ENCODE data around the gene CSN2.
"Not testable (repeated sequence)": the region's sequence is repeated elsewhere in the genome, so short reads cannot be mapped to it uniquely, and the experiment has no call there.

CSN2 gene

DNA sequence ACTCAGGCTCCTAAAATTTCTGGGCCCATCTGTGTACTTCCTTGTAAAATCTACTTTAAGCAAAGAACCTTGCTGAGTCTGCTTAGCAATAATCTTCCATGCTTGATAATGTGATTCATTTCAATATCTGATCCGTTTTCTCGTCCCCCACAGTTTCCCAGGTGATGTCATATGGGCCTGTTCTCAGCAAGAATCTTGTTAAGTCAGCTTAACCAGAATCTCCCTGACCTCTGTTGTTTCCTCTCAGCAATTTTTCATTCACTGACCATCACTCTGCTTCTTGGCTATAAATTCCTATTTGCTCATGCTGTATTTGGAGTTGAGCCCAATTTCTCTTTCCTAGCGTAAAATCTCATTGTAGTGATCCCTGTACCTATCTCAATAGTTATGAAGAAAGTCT, 13.9 kb downstream of the CSN2 start:
- no peak overlapping the region for H3K27ac ChIP-seq (ENCODE audit: insufficient read depth in 1 of 2, low read depth in 1 of 2, low read length in 2 of 2, poor library complexity in 1 of 2, severe bottlenecking in 2 of 2)
- no peaks in the 10 kb centered on the region for H3K9me3 ChIP-seq (ENCODE audit: control extremely low read depth in 1 of 5, control insufficient read depth in 4 of 5, insufficient read depth in 2 of 5, low read depth in 1 of 5, low read length in 4 of 5)
- ChIA-PET POLR2A (no interaction called here), CTCF (interaction anchor here (1.0 kb wide), 1 partner anchor 8 kb away, joined by 3 read pairs; no protein-coding TSS in a partner anchor)
- H3K4me1 ChIP-seq (ENCODE audit: control extremely low read depth in 1 of 4, control insufficient read depth in 4 of 4, insufficient read depth in 4 of 4, low read length in 3 of 4): no peaks in the 10 kb centered on the region
- WGBS (ENCODE audit: insufficient coverage): 97% methylated on average over 2 of the region's 3 CpGs
- no peaks in the 10 kb centered on the region for H3K27me3 ChIP-seq (replicated peaks in 2 of 5; ENCODE audit: control insufficient read depth in 4 of 5, insufficient read depth in 5 of 5, low read length in 4 of 5)
- no peak overlapping the region for H3K4me3 ChIP-seq (ENCODE audit: control insufficient read depth in 1 of 7, extremely low read depth in 1 of 7, insufficient read depth in 4 of 7, low read depth in 2 of 7, low read length in 6 of 7)
- H3K36me3 ChIP-seq (ENCODE audit: control insufficient read depth in 4 of 4, insufficient read depth in 4 of 4, low read length in 3 of 4): no peaks in the 10 kb centered on the region
- no peak for DNase-seq

DNA sequence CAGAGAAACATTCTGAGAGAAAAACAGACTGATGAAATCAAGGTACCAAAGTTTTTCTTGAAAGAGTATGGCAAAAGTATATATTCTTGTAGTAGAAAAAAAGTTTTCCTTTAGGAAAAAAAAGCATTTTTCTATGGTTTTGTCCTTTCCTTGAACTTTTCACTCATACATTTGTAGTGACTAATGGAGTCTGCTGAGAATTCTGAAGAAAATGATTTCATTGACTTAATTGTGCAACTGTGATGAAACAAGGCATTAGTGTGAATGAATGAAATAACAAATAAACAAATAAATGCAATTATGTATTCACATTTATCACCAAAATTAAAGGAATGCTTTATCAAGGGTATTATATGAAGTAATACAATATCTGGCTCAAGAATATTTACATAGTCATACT, 29.0 kb downstream of the CSN2 start:
- Histone ChIP-seq H3K9me3 (ENCODE audit: control extremely low read depth in 1 of 5, control insufficient read depth in 4 of 5, insufficient read depth in 2 of 5, low read depth in 1 of 5, low read length in 4 of 5) (no peaks in the 10 kb centered on the region), H3K27me3 (replicated peaks in 2 of 5; ENCODE audit: control insufficient read depth in 4 of 5, insufficient read depth in 5 of 5, low read length in 4 of 5) (no peaks in the 10 kb centered on the region), H3K36me3 (ENCODE audit: control insufficient read depth in 4 of 4, insufficient read depth in 4 of 4, low read length in 3 of 4) (no peaks in the 10 kb centered on the region), H3K4me3 (ENCODE audit: control insufficient read depth in 1 of 7, extremely low read depth in 1 of 7, insufficient read depth in 4 of 7, low read depth in 2 of 7, low read length in 6 of 7) (no peak overlapping the region), H3K27ac (ENCODE audit: insufficient read depth in 1 of 2, low read depth in 1 of 2, low read length in 2 of 2, poor library complexity in 1 of 2, severe bottlenecking in 2 of 2) (no peak overlapping the region), H3K4me1 (ENCODE audit: control extremely low read depth in 1 of 4, control insufficient read depth in 4 of 4, insufficient read depth in 4 of 4, low read length in 3 of 4) (no peaks in the 10 kb centered on the region)
- ChIA-PET CTCF (no interaction called here), POLR2A (no interaction called here)
- DNase-seq: no peak

DNA sequence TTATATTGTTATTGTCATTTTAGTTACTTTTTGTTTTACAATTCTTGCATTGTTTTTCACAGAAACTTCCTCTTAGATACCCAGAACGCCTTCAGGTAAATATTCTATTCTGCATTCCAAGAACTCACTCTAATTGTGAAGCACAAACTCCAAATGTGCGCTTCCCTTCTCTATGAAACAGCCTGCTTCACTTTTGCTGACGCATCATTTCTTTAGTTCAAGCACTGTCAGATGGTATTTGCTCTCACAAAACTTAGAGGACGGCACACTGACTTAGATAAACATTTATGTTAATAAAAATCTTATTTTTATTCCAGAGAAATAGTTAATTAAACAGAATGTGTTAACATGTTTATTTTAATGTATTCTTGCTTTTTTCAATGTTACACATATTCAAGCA, 31.4 kb downstream of the CSN2 start:
- no peaks in the 10 kb centered on the region for H3K9me3 ChIP-seq (ENCODE audit: control extremely low read depth in 1 of 5, control insufficient read depth in 4 of 5, insufficient read depth in 2 of 5, low read depth in 1 of 5, low read length in 4 of 5)
- no peaks in the 10 kb centered on the region for H3K4me1 ChIP-seq (ENCODE audit: control extremely low read depth in 1 of 4, control insufficient read depth in 4 of 4, insufficient read depth in 4 of 4, low read length in 3 of 4)
- no peak overlapping the region for H3K4me3 ChIP-seq (ENCODE audit: control insufficient read depth in 1 of 7, extremely low read depth in 1 of 7, insufficient read depth in 4 of 7, low read depth in 2 of 7, low read length in 6 of 7)
- 86% methylated on average over 2 of the region's 4 CpGs for WGBS (ENCODE audit: insufficient coverage)
- ChIA-PET CTCF (no interaction called here), POLR2A (no interaction called here)
- no peak for DNase-seq
- H3K27ac ChIP-seq (ENCODE audit: insufficient read depth in 1 of 2, low read depth in 1 of 2, low read length in 2 of 2, poor library complexity in 1 of 2, severe bottlenecking in 2 of 2): no peak overlapping the region
- H3K27me3 ChIP-seq (replicated peaks in 2 of 5; ENCODE audit: control insufficient read depth in 4 of 5, insufficient read depth in 5 of 5, low read length in 4 of 5): no peaks in the 10 kb centered on the region
- no peaks in the 10 kb centered on the region for H3K36me3 ChIP-seq (ENCODE audit: control insufficient read depth in 4 of 4, insufficient read depth in 4 of 4, low read length in 3 of 4)

DNA sequence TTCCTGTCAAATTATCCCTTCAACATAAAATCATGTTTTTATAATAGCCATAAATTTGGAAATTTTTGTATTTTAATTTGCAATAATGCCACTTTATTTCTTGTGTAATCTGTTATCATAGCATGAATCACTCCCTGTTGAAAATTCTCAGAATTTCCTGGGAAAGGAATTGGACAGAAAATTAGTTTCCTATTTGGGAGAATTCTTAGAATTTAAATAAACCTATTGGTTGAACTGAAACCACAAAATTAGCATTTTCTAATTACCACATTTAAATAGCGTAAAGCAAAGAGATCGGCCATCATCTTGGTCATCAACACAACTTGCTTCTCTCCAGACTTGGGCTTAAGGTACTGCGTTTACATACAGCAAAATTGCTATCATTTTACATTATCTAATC, 34.8 kb downstream of the CSN2 start, which contains the start of gene CSN1S1:
Gene CSN1S1, plus strand, starts transcription at position 301 of the 400 bp plus-strand sequence. CDS start 1,488 bp downstream, outside the sequence.
- no peak within 1 kb of the TSS for H3K4me3 ChIP-seq (ENCODE audit: control insufficient read depth in 1 of 7, extremely low read depth in 1 of 7, insufficient read depth in 4 of 7, low read depth in 2 of 7, low read length in 6 of 7)
- H3K27me3 ChIP-seq (replicated peaks in 2 of 5; ENCODE audit: control insufficient read depth in 4 of 5, insufficient read depth in 5 of 5, low read length in 4 of 5): no peaks in the 10 kb centered on the region
- H3K27ac ChIP-seq (ENCODE audit: insufficient read depth in 1 of 2, low read depth in 1 of 2, low read length in 2 of 2, poor library complexity in 1 of 2, severe bottlenecking in 2 of 2): no peak within 1 kb of the TSS
- no peaks in the 10 kb centered on the region for H3K36me3 ChIP-seq (ENCODE audit: control insufficient read depth in 4 of 4, insufficient read depth in 4 of 4, low read length in 3 of 4)
- WGBS (ENCODE audit: insufficient coverage): 100% methylated on average over 1 of the region's 3 CpGs
- DNase-seq: no peak
- CTCF ChIA-PET: no interaction called here
- H3K4me1 ChIP-seq (ENCODE audit: control extremely low read depth in 1 of 4, control insufficient read depth in 4 of 4, insufficient read depth in 4 of 4, low read length in 3 of 4): no peaks in the 10 kb centered on the region
- POLR2A ChIA-PET: no interaction called here
- no peaks in the 10 kb centered on the region for H3K9me3 ChIP-seq (ENCODE audit: control extremely low read depth in 1 of 5, control insufficient read depth in 4 of 5, insufficient read depth in 2 of 5, low read depth in 1 of 5, low read length in 4 of 5)

DNA sequence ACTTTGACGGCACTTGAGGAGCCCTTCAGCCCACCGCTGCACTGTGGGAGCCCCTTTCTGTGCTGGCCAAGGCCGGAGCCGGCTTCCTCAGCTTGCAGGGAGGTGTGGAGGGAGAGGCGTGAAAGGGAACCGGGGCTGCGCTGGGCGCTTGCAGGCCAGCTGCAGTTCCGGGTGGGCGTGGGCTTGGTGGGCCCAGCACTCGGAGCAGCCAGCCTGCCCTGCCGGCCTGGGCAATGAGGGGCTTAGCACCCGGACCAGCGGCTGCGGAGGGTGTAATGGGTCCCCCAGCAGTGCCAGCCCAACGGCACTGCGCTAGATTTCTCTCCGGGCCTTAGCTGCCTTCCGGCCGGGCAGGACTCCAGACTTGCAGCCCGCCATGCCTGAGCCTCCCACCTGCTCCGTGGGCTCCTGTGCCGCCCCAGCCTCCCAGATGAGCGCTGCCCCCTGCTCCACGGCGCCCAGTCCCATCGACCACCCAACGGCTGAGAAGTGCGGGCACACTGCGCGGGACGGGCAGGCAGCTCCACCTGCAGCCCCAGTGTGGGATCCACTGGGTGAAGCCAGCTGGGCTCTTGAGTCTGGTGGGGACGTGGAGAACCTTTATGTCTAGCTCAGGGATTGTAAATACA, 41.6 kb downstream of the CSN2 start:
- POLR2A ChIA-PET: interaction anchor here (0.6 kb wide), 1 partner anchor 784 kb away, joined by 4 read pairs; no protein-coding TSS in a partner anchor
- H3K4me3 ChIP-seq (ENCODE audit: control insufficient read depth in 1 of 7, extremely low read depth in 1 of 7, insufficient read depth in 4 of 7, low read depth in 2 of 7, low read length in 6 of 7); CTCF ChIA-PET; H3K4me1 ChIP-seq (ENCODE audit: control extremely low read depth in 1 of 4, control insufficient read depth in 4 of 4, insufficient read depth in 4 of 4, low read length in 3 of 4); DNase-seq; H3K36me3 ChIP-seq (ENCODE audit: control insufficient read depth in 4 of 4, insufficient read depth in 4 of 4, low read length in 3 of 4); H3K27me3 ChIP-seq (replicated peaks in 2 of 5; ENCODE audit: control insufficient read depth in 4 of 5, insufficient read depth in 5 of 5, low read length in 4 of 5); H3K27ac ChIP-seq (ENCODE audit: insufficient read depth in 1 of 2, low read depth in 1 of 2, low read length in 2 of 2, poor library complexity in 1 of 2, severe bottlenecking in 2 of 2); H3K9me3 ChIP-seq (ENCODE audit: control extremely low read depth in 1 of 5, control insufficient read depth in 4 of 5, insufficient read depth in 2 of 5, low read depth in 1 of 5, low read length in 4 of 5): not testable (repeated sequence)
- WGBS (ENCODE audit: insufficient coverage): 97% methylated on average over 32 of the region's 33 CpGs

DNA sequence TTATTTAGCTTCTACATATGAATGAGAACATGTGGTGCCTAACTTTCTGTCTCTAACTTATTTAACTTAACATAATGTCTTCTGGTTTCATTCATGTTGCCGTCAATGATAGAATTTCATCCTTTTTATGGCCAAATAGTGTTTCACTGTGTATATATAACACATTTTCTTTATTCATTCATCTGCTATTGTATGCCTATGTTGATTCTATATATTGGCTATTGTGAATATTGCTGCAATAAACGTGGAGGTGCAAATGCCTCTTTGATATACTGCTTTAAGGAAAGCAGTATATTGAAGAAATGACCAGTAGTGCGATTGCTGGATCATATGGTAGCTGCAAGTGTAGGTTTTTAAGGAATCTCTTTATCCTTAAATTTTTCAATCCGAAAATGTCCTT, 44.7 kb downstream of the CSN2 start:
- no peaks in the 10 kb centered on the region for H3K4me1 ChIP-seq (ENCODE audit: control extremely low read depth in 1 of 4, control insufficient read depth in 4 of 4, insufficient read depth in 4 of 4, low read length in 3 of 4)
- POLR2A ChIA-PET: no interaction called here
- no peak overlapping the region for H3K4me3 ChIP-seq (ENCODE audit: control insufficient read depth in 1 of 7, extremely low read depth in 1 of 7, insufficient read depth in 4 of 7, low read depth in 2 of 7, low read length in 6 of 7)
- H3K36me3 ChIP-seq (ENCODE audit: control insufficient read depth in 4 of 4, insufficient read depth in 4 of 4, low read length in 3 of 4): no peaks in the 10 kb centered on the region
- H3K27ac ChIP-seq (ENCODE audit: insufficient read depth in 1 of 2, low read depth in 1 of 2, low read length in 2 of 2, poor library complexity in 1 of 2, severe bottlenecking in 2 of 2): no peak overlapping the region
- peaks cover 0 to 2% (median 0%) of the 10 kb centered on the region in 5 experiments for H3K9me3 ChIP-seq (ENCODE audit: control extremely low read depth in 1 of 5, control insufficient read depth in 4 of 5, insufficient read depth in 2 of 5, low read depth in 1 of 5, low read length in 4 of 5)
- CTCF ChIA-PET: no interaction called here
- no peaks in the 10 kb centered on the region for H3K27me3 ChIP-seq (replicated peaks in 2 of 5; ENCODE audit: control insufficient read depth in 4 of 5, insufficient read depth in 5 of 5, low read length in 4 of 5)
- DNase-seq: no peak
- 0% methylated on average over 1 of the region's 4 CpGs for WGBS (ENCODE audit: insufficient coverage)

DNA sequence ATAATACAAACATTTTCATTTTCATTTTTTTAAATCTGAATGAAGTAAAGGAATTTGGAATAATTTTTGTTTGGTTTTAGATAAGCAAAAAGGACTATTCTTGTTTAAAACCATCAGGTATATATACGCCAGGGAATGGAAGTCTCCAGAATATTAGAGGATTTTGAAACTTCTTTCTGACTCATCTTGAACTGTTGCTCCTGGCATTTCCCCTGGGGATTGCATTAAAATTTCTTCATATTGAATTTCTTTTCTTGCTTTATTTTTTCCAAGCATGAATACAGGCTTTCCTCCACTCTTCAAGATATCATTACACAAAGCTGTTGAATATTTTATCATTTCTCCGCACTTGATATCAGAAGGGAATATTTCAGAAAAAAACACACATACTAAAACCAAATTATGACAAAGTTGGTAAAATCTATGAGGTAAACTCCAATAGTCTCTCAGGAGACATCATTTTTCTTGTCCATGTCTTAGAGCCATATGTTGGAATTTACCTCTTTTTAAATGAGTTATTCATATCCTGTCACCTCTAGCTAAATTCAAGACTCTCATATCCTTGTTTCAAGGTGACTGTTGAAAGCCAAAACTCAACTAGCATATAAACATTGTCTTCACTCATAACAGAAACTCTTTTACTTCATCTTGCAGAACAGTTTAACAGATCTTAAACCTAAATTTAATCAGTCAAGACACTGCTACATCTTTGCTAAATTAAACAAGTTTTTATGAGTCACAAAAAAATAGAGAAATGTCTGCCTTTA, 55.3 kb downstream of the CSN2 start:
- 100% methylated on average over 1 of the region's 2 CpGs for WGBS (ENCODE audit: insufficient coverage)
- ChIA-PET POLR2A (no interaction called here), CTCF (no interaction called here)
- H3K36me3 ChIP-seq (ENCODE audit: control insufficient read depth in 4 of 4, insufficient read depth in 4 of 4, low read length in 3 of 4): no peaks in the 10 kb centered on the region
- no peak for DNase-seq
- H3K9me3 ChIP-seq (ENCODE audit: control extremely low read depth in 1 of 5, control insufficient read depth in 4 of 5, insufficient read depth in 2 of 5, low read depth in 1 of 5, low read length in 4 of 5): no peaks in the 10 kb centered on the region
- H3K4me3 ChIP-seq (ENCODE audit: control insufficient read depth in 1 of 7, extremely low read depth in 1 of 7, insufficient read depth in 4 of 7, low read depth in 2 of 7, low read length in 6 of 7): no peak overlapping the region
- peaks cover 0 to 2% (median 0%) of the 10 kb centered on the region in 5 experiments for H3K27me3 ChIP-seq (replicated peaks in 2 of 5; ENCODE audit: control insufficient read depth in 4 of 5, insufficient read depth in 5 of 5, low read length in 4 of 5)
- no peaks in the 10 kb centered on the region for H3K4me1 ChIP-seq (ENCODE audit: control extremely low read depth in 1 of 4, control insufficient read depth in 4 of 4, insufficient read depth in 4 of 4, low read length in 3 of 4)
- H3K27ac ChIP-seq (ENCODE audit: insufficient read depth in 1 of 2, low read depth in 1 of 2, low read length in 2 of 2, poor library complexity in 1 of 2, severe bottlenecking in 2 of 2): no peak overlapping the region
